ENCODE data around the gene MEP1A. TPM values are rescaled to one million over a fixed set of nuclear protein-coding genes. Genes with fewer than 3 reads are reported as not detected.
A peak's percentile ranks its signal among the peaks of the same experiment; 100 is the strongest.

The MEP1A gene
- total and polyA plus RNA-seq, 2 of the 13 experiments (the other 11 are each of a cell fraction or from before 2014, with no cell fraction given) = 0.24 to 0.83 TPM

- Histone ChIP-seq H3K4me2 (ENCODE audit: low read depth, low read length) (no peak overlapping the region), H3K9ac (ENCODE audit: insufficient read depth, low read depth, low read length) (no peak overlapping the region), H4K20me1 (ENCODE audit: insufficient read depth, low read length) (no peaks in the 10 kb centered on the region), H2AFZ (ENCODE audit: low read length) (no peak overlapping the region), H3K4me1 (ENCODE audit: insufficient read depth, low read length) (no peaks in the 10 kb centered on the region), H3K4me3 (replicated peaks in 1 of 3; ENCODE audit: insufficient read depth in 1 of 3, low read depth in 2 of 3, low read length in 3 of 3) (no peak overlapping the region), H3K27ac (ENCODE audit: extremely low read length, insufficient read depth, low read length) (no peak overlapping the region), H3K27me3 (ENCODE audit: control insufficient read depth in 1 of 2, insufficient read depth in 2 of 2, low read length in 2 of 2) (no peaks in the 10 kb centered on the region), H3K36me3 (replicated peaks in 1 of 2; ENCODE audit: control insufficient read depth in 1 of 2, insufficient read depth in 2 of 2, low read length in 2 of 2) (no peaks in the 10 kb centered on the region), H3K9me3 (ENCODE audit: low read length) (no peaks in the 10 kb centered on the region), H3K79me2 (ENCODE audit: insufficient read depth, low read length) (no peaks in the 10 kb centered on the region)
- ChIA-PET CTCF (ENCODE audit: low intra/inter-chr PET ratio, low total read pairs) (interaction anchor here (1.0 to 1.5 kb wide), 4 partner anchors 266 to 560 kb away, joined by 4 to 6 read pairs (median 6); no protein-coding TSS in a partner anchor), POLR2A (no interaction called here)
- BruUV-seq (replicated peaks) = no TSS peak
- ATAC-seq (peak; percentile 83), FAIRE-seq (no peak), DNase-seq (ENCODE audit: low spot score) (peak; percentile 67)
- in situ Hi-C loops (cut with HindIII; ENCODE audit: extremely low pct_ligation_motif_present, low pct_unique_long_range_greater_than_20kb) = no loop called here
- intact Hi-C loops (cut with micrococcal nuclease; ENCODE audit: unreplicated experiment) = loop anchor here (1.0 to 10.0 kb wide), 7 partner anchors 47 to 691 kb away; partner anchors contain the start of gene TDRD6
- WGBS (ENCODE audit: low lambda C conversion rate) = 30% methylated on average over 6 of the region's 6 CpGs
- TF ChIP-seq ZNF24 (IDR thresholded peaks at IDR 0.05) (0 out of 2 replicates have a peak, but pooled peaks have one; percentile 12), ZNF784 (CRISPR knock-in tag; IDR thresholded peaks at IDR 0.05; ENCODE audit: borderline replicate concordance) (no peak), SMC3 (IDR thresholded peaks at IDR 0.05; ENCODE audit: low read length) (peak; percentile 81), STAG1 (CRISPR knock-in tag; IDR thresholded peaks at IDR 0.05) (peak; percentile 64), ARID3A (IDR thresholded peaks at IDR 0.05; ENCODE audit: low read depth, low read length) (peak; percentile 83; the same call in 1 of the 2 replicates), CTCF (CRISPR knock-in tag; IDR thresholded peaks at IDR 0.05) (peak; percentile 76), SNAPC4 (CRISPR knock-in tag; IDR thresholded peaks at IDR 0.05) (no peak), MIXL1 (CRISPR knock-in tag; IDR thresholded peaks at IDR 0.05) (peak; percentile 67; the same call in 1 of the 2 replicates), ZBTB20 (CRISPR knock-in tag; IDR thresholded peaks at IDR 0.05; ENCODE audit: borderline replicate concordance, low read depth) (no peak), LRRFIP1 (CRISPR knock-in tag; conservative IDR thresholded peaks at IDR 0.05) (no peak)
Measured at GRCh38 chr6:46781478-46782378, 11.5 kb upstream of the MEP1A start.

Data from HepG2 (cell line).